GM12874 (cell line): ENCODE results near the gene GABRB1.

Source experiments
- CTCF ChIP-seq: IDR thresholded peaks from 2 replicates; pipeline ENCODE4 v1.5.1; 2011; ENCODE audit warnings: low read depth, mild to moderate bottlenecking, control low read depth, low read length, moderate library complexity; ENCODE audit not compliant: insufficient read depth

GABRB1 gene

GRCh38 chr4:47000406-47000805 lies 31.0 kb upstream of the GABRB1 start:
- TF ChIP-seq CTCF = no peak

- TF ChIP-seq CTCF = no peak
These were observed 28.8 kb upstream of the GABRB1 start for GRCh38 chr4:47002580-47002979.

- TF ChIP-seq CTCF = no peak
These were observed 20.9 kb upstream of the GABRB1 start for GRCh38 chr4:47010347-47010911.

- no peak for TF ChIP-seq CTCF
These were observed 20.4 kb upstream of the GABRB1 start for GRCh38 chr4:47010912-47011446.

GRCh38 chr4:47012676-47013075 lies 18.7 kb upstream of the GABRB1 start:
- no peak for TF ChIP-seq CTCF

GRCh38 chr4:47013373-47013772 lies 18.0 kb upstream of the GABRB1 start:
- no peak for TF ChIP-seq CTCF

GRCh38 chr4:47017081-47017480 lies 14.3 kb upstream of the GABRB1 start:
- TF ChIP-seq CTCF = no peak
